Fibroblast of skin of left biceps (primary cell): ENCODE data around the gene PPM1G.
"Not testable (repeated sequence)": the region's sequence is repeated elsewhere in the genome, so short reads cannot be mapped to it uniquely, and the experiment has no call there.

Source experiments
- DNase-seq, 2 experiments: peaks; one replicate each; pipeline ENCODE4 v3.0.0-alpha.2; 2013; ENCODE audit warnings: low read depth in 2 of 2

The PPM1G gene

GRCh38 chr2:27375513-27376099 is 33.8 kb downstream of the PPM1G start:
- no peak for DNase-seq

GRCh38 chr2:27373567-27373966 is 35.8 kb downstream of the PPM1G start:
- DNase-seq, result no peak

- DNase-seq, result no peak
These were observed 36.5 kb downstream of the PPM1G start for GRCh38 chr2:27372937-27373336.

- no peak for DNase-seq
These were observed 38.4 kb downstream of the PPM1G start for GRCh38 chr2:27370816-27371620.

- peak; percentile 97 to 98 for DNase-seq
These were observed 39.2 kb downstream of the PPM1G start, which contains the start of the genes EIF2B4 and SNX17 for GRCh38 chr2:27370026-27370815. Gene EIF2B4 (minus strand): TSS chr2:27370338. CDS start chr2:27370314, 24 bp downstream. Gene SNX17 (plus strand): TSS chr2:27370616. CDS start chr2:27370744, 128 bp downstream.

- no peak for DNase-seq
These were observed 39.8 kb downstream of the PPM1G start for GRCh38 chr2:27369471-27370025.

- no peak for DNase-seq
These were observed 45.5 kb downstream of the PPM1G start for GRCh38 chr2:27363933-27364332.

GRCh38 chr2:27362678-27363420 is 46.5 kb downstream of the PPM1G start:
- DNase-seq, result no peak

GRCh38 chr2:27356382-27357181 is 52.8 kb downstream of the PPM1G start, which contains the start of gene GTF3C2:
Gene GTF3C2 (minus strand): TSS chr2:27356764. CDS start chr2:27343554, 13,210 bp downstream.
- peak; percentile 94 to 95 for DNase-seq

GRCh38 chr2:27356056-27356381 is 53.4 kb downstream of the PPM1G start:
- no peak for DNase-seq

- DNase-seq, result no peak
These were observed 54.8 kb downstream of the PPM1G start for GRCh38 chr2:27354597-27354927.

GRCh38 chr2:27353762-27354596 is 55.4 kb downstream of the PPM1G start:
- DNase-seq, result no peak

- not testable (repeated sequence) for DNase-seq
These were observed 56.0 kb downstream of the PPM1G start for GRCh38 chr2:27353386-27353761.

GRCh38 chr2:27351802-27352598 is 57.4 kb downstream of the PPM1G start:
- DNase-seq, result no peak

GRCh38 chr2:27350106-27350693 is 59.2 kb downstream of the PPM1G start:
- no peak for DNase-seq

- DNase-seq, result no peak
These were observed 61.8 kb downstream of the PPM1G start for GRCh38 chr2:27347641-27348040.

GRCh38 chr2:27336173-27336572 is 73.2 kb downstream of the PPM1G start:
- DNase-seq, result no peak

- DNase-seq, result no peak
These were observed 74.1 kb downstream of the PPM1G start for GRCh38 chr2:27335311-27335710.
